Measurements from ENCODE around the gene ANXA11.

- TF ChIP-seq CTCF (IDR thresholded peaks at IDR 0.05; ENCODE audit: low read depth, low read length, poor library complexity, severe bottlenecking) (no peak), EZH2phosphoT487 (IDR thresholded peaks at IDR 0.05; ENCODE audit: borderline replicate concordance, low read length) (no peak)
Measured at GRCh38 chr10:80191589-80192270, 13.6 kb downstream of the ANXA11 start.

Measured in DOHH2 (cell line).